Left ventricle myocardium inferior (tissue), 1 donor: Measurements from ENCODE around the gene RNF144A. TPM values are rescaled to one million over a fixed set of nuclear protein-coding genes. Genes with fewer than 3 reads are reported as not detected.

Source experiments
- DNase-seq: peaks from one replicate; pipeline ENCODE4 v3.0.0-alpha.2; 2020
- H3K27ac ChIP-seq: fragments of 200-600 bp; replicated peaks from 2 replicates; pipeline ENCODE4 v1.8.0; 2021
- H3K27me3 ChIP-seq: fragments of 200-600 bp; 2 replicates; pipeline ENCODE4 v1.8.0; 2021; ENCODE audit warnings: low read depth
- H3K36me3 ChIP-seq: fragments of 200-600 bp; 2 replicates; pipeline ENCODE4 v1.8.0; 2021
- H3K4me1 ChIP-seq: fragments of 200-600 bp; 2 replicates; pipeline ENCODE4 v1.8.0; 2021
- H3K4me3 ChIP-seq: fragments of 200-600 bp; 2 replicates; pipeline ENCODE4 v1.8.0; 2021; ENCODE audit warnings: mild to moderate bottlenecking, moderate library complexity
- H3K9me3 ChIP-seq: fragments of 200-600 bp; replicated peaks from 2 replicates; pipeline ENCODE4 v1.8.0; 2021
- CTCF ChIP-seq: fragments of 200-600 bp; IDR thresholded peaks from 2 replicates; pipeline ENCODE4 v1.8.0; 2021; ENCODE audit warnings: antibody characterized with exemption, mild to moderate bottlenecking, borderline replicate concordance
- intact Hi-C: fragments of 100-400 bp; cut with micrococcal nuclease; formaldehyde crosslinking; loops from one replicate; pipeline ENCODE4 v1.11.0; 2022
- long read RNA-seq: library from polyadenylated mRNA; unstranded; transcript quantifications from one replicate; pipeline ENCODE4 v2.0.0, GENCODE V29; 2021
- total RNA-seq: library from RNA; stranded (reverse); fragmentation: NEBNext Ultra II Directional; extraction: Animal tissue kit (Norgen Biotek cat#: 25700); gene quantifications from one replicate; pipeline ENCODE4 v1.2.1, GENCODE V29; 2021
- donor health status: DM: no; HTN: yes; CAD: no; lungs with severe emphysema.

The RNF144A gene
- total RNA-seq: 17.9 TPM
- long read RNA-seq, full-length matches to known transcripts: 18 of 30 reads
- long read RNA-seq, partial matches to known transcripts: 6 of 30 reads
- long read RNA-seq, other reads (novel, unspliced or antisense): 6 of 30 reads

- Histone ChIP-seq H3K27me3 (no peaks in the 10 kb centered on the region), H3K9me3 (no peaks in the 10 kb centered on the region), H3K36me3 (no peaks in the 10 kb centered on the region), H3K4me1 (peaks cover 47% of the 10 kb centered on the region), H3K4me3 (peak within 1 kb of the TSS; percentile 91), H3K27ac (peak within 1 kb of the TSS; percentile 85)
- intact Hi-C loops: loop anchor here (5.0 kb wide), 1 partner anchor 110 kb away; no protein-coding TSS in a partner anchor
- DNase-seq: peak; percentile 71
- TF ChIP-seq CTCF: peak; percentile 63
Observed at GRCh38 chr2:6917071-6917760, at the start of gene RNF144A. TSS of gene RNF144A (plus strand) at chr2:6917412. CDS start at chr2:6996927, 79,515 bp downstream.

- DNase-seq: no peak
- Histone ChIP-seq H3K27me3 (no peaks in the 10 kb centered on the region), H3K4me3 (no peak overlapping the region), H3K27ac (no peak overlapping the region), H3K36me3 (no peaks in the 10 kb centered on the region), H3K9me3 (no peaks in the 10 kb centered on the region), H3K4me1 (peaks cover 8% of the 10 kb centered on the region)
- intact Hi-C loops: no loop called here
- no peak for TF ChIP-seq CTCF
Observed at GRCh38 chr2:6872394-6872793, 44.8 kb upstream of the RNF144A start.

- DNase-seq: no peak
- intact Hi-C loops: no loop called here
- no peaks in the 10 kb centered on the region for H3K27me3 ChIP-seq
- H3K9me3 ChIP-seq: no peaks in the 10 kb centered on the region
- no peak overlapping the region for H3K4me3 ChIP-seq
- no peak overlapping the region for H3K27ac ChIP-seq
- no peak for TF ChIP-seq CTCF
- H3K36me3 ChIP-seq: no peaks in the 10 kb centered on the region
- H3K4me1 ChIP-seq: peaks cover 20% of the 10 kb centered on the region
Observed at GRCh38 chr2:6874032-6874431, 43.2 kb upstream of the RNF144A start.

GRCh38 chr2:6876309-6876708, 40.9 kb upstream of the RNF144A start:
- H3K9me3 ChIP-seq: no peaks in the 10 kb centered on the region
- H3K4me3 ChIP-seq: no peak overlapping the region
- H3K36me3 ChIP-seq: no peaks in the 10 kb centered on the region
- no peak for DNase-seq
- intact Hi-C loops: no loop called here
- no peak overlapping the region for H3K27ac ChIP-seq
- H3K27me3 ChIP-seq: no peaks in the 10 kb centered on the region
- no peak for TF ChIP-seq CTCF
- H3K4me1 ChIP-seq: peaks cover 26% of the 10 kb centered on the region

- peaks cover 39% of the 10 kb centered on the region for H3K4me1 ChIP-seq
- no peaks in the 10 kb centered on the region for H3K9me3 ChIP-seq
- peak within 1 kb of the TSS; percentile 67 for H3K4me3 ChIP-seq
- DNase-seq: no peak
- no peaks in the 10 kb centered on the region for H3K36me3 ChIP-seq
- peak within 1 kb of the TSS; percentile 81 for H3K27ac ChIP-seq
- intact Hi-C loops: no loop called here
- peak; percentile 22 for TF ChIP-seq CTCF
- no peaks in the 10 kb centered on the region for H3K27me3 ChIP-seq
Observed at GRCh38 chr2:6877402-6878304, 39.6 kb upstream of the RNF144A start, which contains the start of gene RSAD2. TSS of gene RSAD2 (plus strand) at chr2:6877777. CDS start at chr2:6877801, 24 bp downstream.
